K562 (cell line): ENCODE measurements around the gene OR13C2. TPM values are rescaled to one million over a fixed set of nuclear protein-coding genes. Genes with fewer than 3 reads are reported as not detected.

Experiments
- ATAC-seq: fragments of 200-7000 bp; cut with Tn5 transposase; 3 replicates; pipeline ENCODE4 v1.9.1; 2020; ENCODE audit warnings: moderate library complexity
- BruUV-seq: library from RNA; stranded (reverse); fragments of 400-500 nt; replicated peaks from 2 replicates; lab custom pipeline; 2021; lab: Mats Ljungman, UMichigan
- CTCF ChIA-PET: fragments of 300-600 bp; formaldehyde crosslinking; extraction: SDS; loops from one replicate; lab custom pipeline; 2021; ENCODE audit warnings: low intra/inter-chr PET ratio; lab: Yijun Ruan, JAX
- POLR2A ChIA-PET: fragments of 300-600, 350-650 bp; sonication (Branson Sonifier 250); formaldehyde crosslinking; extraction: SDS; loops from one replicate; lab custom pipeline; 2021; ENCODE audit warnings: antibody characterized with exemption, inconsistent platforms; lab: Yijun Ruan, JAX
- DNase-seq, 4 experiments: peaks; one replicate each; pipeline versions ENCODE4 v3.0.0 to v3.0.0-alpha.2; 2011 to 2018; ENCODE audit warnings: low spot score in 3 of 4, mixed read lengths in 3 of 4; ENCODE audit errors: extremely low read depth in 1 of 4
- FAIRE-seq: peaks from 2 replicates; lab custom pipeline; 2011; peaks lifted over from hg19 to GRCh38; lab: Jason Lieb, UNC
- H2AFZ ChIP-seq: 2 replicates; pipeline ENCODE4 v1.6.0; 2011; ENCODE audit warnings: low read depth, low read length, control low read depth, inconsistent platforms
- H3K27ac ChIP-seq: fragments of 200-600 bp; 3 replicates; pipeline ENCODE4 v1.8.0; 2011; ENCODE audit warnings: low read depth, mild to moderate bottlenecking, control low read depth, inconsistent platforms, low read length, moderate library complexity, mixed read lengths; ENCODE audit errors: extremely low read depth
- H3K27me3 ChIP-seq, 2 experiments: fragments of 300-600 bp in 1 of 2; 2 replicates in 1 of 2; 3 replicates in 1 of 2; pipeline versions ENCODE4 v1.6.0 to v1.8.0; 2011; ENCODE audit warnings: inconsistent platforms in 2 of 2, low read length in 2 of 2, mild to moderate bottlenecking in 1 of 2, mixed read lengths in 1 of 2, moderate library complexity in 1 of 2; ENCODE audit not compliant: control insufficient read depth in 2 of 2, insufficient read depth in 2 of 2
- H3K36me3 ChIP-seq: fragments of 300-600 bp; 3 replicates; pipeline ENCODE4 v1.8.0; 2011; ENCODE audit warnings: mild to moderate bottlenecking, low read length, inconsistent platforms; ENCODE audit not compliant: control insufficient read depth, insufficient read depth
- H3K4me1 ChIP-seq, 2 experiments: fragments of 200-600 bp in 1 of 2; replicated peaks in 1 of 2; 2 replicates in 1 of 2; 3 replicates in 1 of 2; pipeline versions ENCODE4 v1.5.1 to v1.8.0; 2011; ENCODE audit warnings: inconsistent platforms in 2 of 2, low read length in 2 of 2, mild to moderate bottlenecking in 1 of 2, mixed read lengths in 1 of 2, moderate library complexity in 1 of 2; ENCODE audit not compliant: control insufficient read depth in 2 of 2, insufficient read depth in 2 of 2
- H3K4me2 ChIP-seq: 2 replicates; pipeline ENCODE4 v1.6.1; 2011; ENCODE audit warnings: low read length, control low read depth, inconsistent platforms, mixed read lengths; ENCODE audit not compliant: insufficient read depth
- H3K4me3 ChIP-seq: fragments of 200-600 bp; sonication (generic), shearing (Covaris generic); 2 replicates; pipeline ENCODE4 v1.5.1; 2016; ENCODE audit warnings: control low read depth, inconsistent platforms
- H3K79me2 ChIP-seq: fragments of 200-600 bp; 3 replicates; pipeline ENCODE4 v1.8.0; 2011; ENCODE audit warnings: low read length, inconsistent platforms; ENCODE audit not compliant: control insufficient read depth, insufficient read depth
- H3K9ac ChIP-seq, 2 experiments: 2 replicates each; pipeline versions ENCODE4 v1.6.0 to v1.6.1; 2011; ENCODE audit warnings: low read depth in 2 of 2, low read length in 2 of 2, control low read depth in 1 of 2, inconsistent platforms in 1 of 2, mild to moderate bottlenecking in 1 of 2, mixed read lengths in 1 of 2; ENCODE audit not compliant: insufficient read depth in 1 of 2
- H3K9me1 ChIP-seq: one replicate; pipeline ENCODE4 v1.6.0; 2011; ENCODE audit warnings: inconsistent platforms, mild to moderate bottlenecking, low read length, moderate library complexity; ENCODE audit not compliant: control insufficient read depth, insufficient read depth
- H3K9me3 ChIP-seq: replicated peaks from 2 replicates; pipeline ENCODE4 v1.5.1; 2011; ENCODE audit warnings: low read depth, low read length, inconsistent platforms; ENCODE audit not compliant: control insufficient read depth, insufficient read depth
- H4K20me1 ChIP-seq: replicated peaks from 2 replicates; pipeline ENCODE4 v1.6.1; 2011; ENCODE audit warnings: low read length, inconsistent platforms, mixed read lengths; ENCODE audit not compliant: control insufficient read depth, insufficient read depth
- ARID2 ChIP-seq: fragments of 450-650 bp; IDR thresholded peaks from 2 replicates; pipeline ENCODE4 v1.6.1; 2017; ENCODE audit warnings: antibody characterized with exemption, mild to moderate bottlenecking
- CTCFL ChIP-seq: IDR thresholded peaks from 2 replicates; pipeline ENCODE4 v1.6.1; 2011; ENCODE audit warnings: borderline replicate concordance, low read depth, mild to moderate bottlenecking, moderate library complexity, low read length; ENCODE audit not compliant: insufficient read depth, poor library complexity, severe bottlenecking
- DMBX1 ChIP-seq: fragments of 250-450 bp; sonication (Bioruptor Pico); IDR thresholded peaks from 2 replicates; pipeline ENCODE4 v1.8.0; 2022; ENCODE audit warnings: inconsistent platforms, mild to moderate bottlenecking, moderate library complexity, borderline replicate concordance
- E2F8 ChIP-seq: fragments of 450-650 bp; IDR thresholded peaks from 2 replicates; pipeline ENCODE4 v1.7.1; 2018; ENCODE audit warnings: mild to moderate bottlenecking, low read depth; ENCODE audit not compliant: partially characterized antibody
- PHF20 ChIP-seq: fragments of 450-650 bp; IDR thresholded peaks from 2 replicates; pipeline ENCODE4 v1.6.1; 2018; ENCODE audit not compliant: partially characterized antibody
- PPARD ChIP-seq: fragments of 250-450 bp; sonication (Bioruptor Pico); IDR thresholded peaks from 2 replicates; pipeline ENCODE4 v1.8.0; 2022; ENCODE audit warnings: inconsistent platforms, mild to moderate bottlenecking, moderate library complexity
- ZNF830 ChIP-seq: fragments of 250-450 bp; sonication (Bioruptor Pico); IDR thresholded peaks from 2 replicates; pipeline ENCODE4 v1.5.0; 2021; ENCODE audit warnings: mild to moderate bottlenecking
- WGBS: fragments of 100-300 bp; shearing (Covaris generic); methylation state at CpG from one replicate; pipeline ENCODE4 v1.1.6; 2016; ENCODE audit warnings: low coverage, mixed read lengths; ENCODE audit not compliant: insufficient coverage; ENCODE audit errors: missing lambda C conversion rate; 5-methylcytosine and 5-hydroxymethylcytosine counted together
- in situ Hi-C: fragments of 300-500 bp; cut with MboI; formaldehyde crosslinking; loops from 4 replicates; pipeline ENCODE4 v1.15.0; 2018; ENCODE audit warnings: inconsistent platforms, mixed read lengths
- intact Hi-C: fragments of 100-400 bp; cut with micrococcal nuclease; formaldehyde crosslinking; loops from 2 replicates; pipeline ENCODE4 v1.14.2; 2022
- polyA plus RNA-seq, 8 experiments: library from polyadenylated mRNA; depleted of rRNA in 4 of 8; stranded (reverse) in 5 of 8; unstranded in 3 of 8; fragments of >200 nt; fragmentation: Nextera tagmentation in 2 of 8; fragmentation: Illumina TruSeq in 1 of 8; extraction: Ambion mirVana in 2 of 8; extraction: Trizol in 1 of 8; gene quantifications; 2 replicates each; pipeline versions ENCODE4 v1.2.1 to v1.2.3, GENCODE V29; 2011 to 2014; ENCODE audit warnings: inconsistent platforms in 1 of 8, missing spikeins in 1 of 8
- total RNA-seq, 7 experiments: library from RNA; depleted of rRNA in 6 of 7; stranded (reverse); fragments of >200 nt in 6 of 7; fragmentation: Illumina TruSeq in 2 of 7; extraction: Trizol in 2 of 7; gene quantifications; 2 replicates each; pipeline versions ENCODE4 v1.2.1 to v1.2.3, GENCODE V29; 2011 to 2021; ENCODE audit warnings: low replicate concordance in 1 of 7
- TF ChIP-seq, protein P1 (sequence below): fragments of 450-650 bp; IDR thresholded peaks from 2 replicates; pipeline ENCODE4 v1.6.1; 2018; ENCODE audit not compliant: partially characterized antibody

Gene OR13C2
- total and polyA plus RNA-seq, 9 of the 15 experiments (the other 6 are each of a cell fraction or from before 2014, with no cell fraction given) = not detected

- Histone ChIP-seq H3K4me3 (no peak overlapping the region), H3K9me1 (no peaks in the 10 kb centered on the region), H4K20me1 (no peaks in the 10 kb centered on the region), H3K9ac (no peak overlapping the region), H2AFZ (no peak overlapping the region), H3K9me3 (no peaks in the 10 kb centered on the region), H3K4me2 (no peak overlapping the region), H3K36me3 (no peaks in the 10 kb centered on the region), H3K4me1 (no peaks in the 10 kb centered on the region), H3K79me2 (no peaks in the 10 kb centered on the region), H3K27me3 (no peaks in the 10 kb centered on the region), H3K27ac (no peak overlapping the region)
- FAIRE-seq (no peak), ATAC-seq (no peak), DNase-seq (no peak)
- in situ Hi-C loops (no loop called here), intact Hi-C loops (no loop called here)
- TF ChIP-seq PPARD (CRISPR knock-in tag) (no peak), ZNF830 (CRISPR knock-in tag) (no peak), ARID2 (no peak), CTCFL (no peak), DMBX1 (no peak)
- BruUV-seq = no TSS peak
- POLR2A ChIA-PET = no interaction called here
- CTCF ChIA-PET = no interaction called here
Measured at GRCh38 chr9:104617418-104617817, 12.0 kb upstream of the OR13C2 start.

GRCh38 chr9:104611213-104611612 lies 5.8 kb upstream of the OR13C2 start:
- WGBS = 5% methylated on average over 2 of the region's 2 CpGs
- H3K9ac ChIP-seq = no peak overlapping the region
- TF ChIP-seq PHF20 (no peak), E2F8 (no peak)
- TF ChIP-seq, protein P1, sequence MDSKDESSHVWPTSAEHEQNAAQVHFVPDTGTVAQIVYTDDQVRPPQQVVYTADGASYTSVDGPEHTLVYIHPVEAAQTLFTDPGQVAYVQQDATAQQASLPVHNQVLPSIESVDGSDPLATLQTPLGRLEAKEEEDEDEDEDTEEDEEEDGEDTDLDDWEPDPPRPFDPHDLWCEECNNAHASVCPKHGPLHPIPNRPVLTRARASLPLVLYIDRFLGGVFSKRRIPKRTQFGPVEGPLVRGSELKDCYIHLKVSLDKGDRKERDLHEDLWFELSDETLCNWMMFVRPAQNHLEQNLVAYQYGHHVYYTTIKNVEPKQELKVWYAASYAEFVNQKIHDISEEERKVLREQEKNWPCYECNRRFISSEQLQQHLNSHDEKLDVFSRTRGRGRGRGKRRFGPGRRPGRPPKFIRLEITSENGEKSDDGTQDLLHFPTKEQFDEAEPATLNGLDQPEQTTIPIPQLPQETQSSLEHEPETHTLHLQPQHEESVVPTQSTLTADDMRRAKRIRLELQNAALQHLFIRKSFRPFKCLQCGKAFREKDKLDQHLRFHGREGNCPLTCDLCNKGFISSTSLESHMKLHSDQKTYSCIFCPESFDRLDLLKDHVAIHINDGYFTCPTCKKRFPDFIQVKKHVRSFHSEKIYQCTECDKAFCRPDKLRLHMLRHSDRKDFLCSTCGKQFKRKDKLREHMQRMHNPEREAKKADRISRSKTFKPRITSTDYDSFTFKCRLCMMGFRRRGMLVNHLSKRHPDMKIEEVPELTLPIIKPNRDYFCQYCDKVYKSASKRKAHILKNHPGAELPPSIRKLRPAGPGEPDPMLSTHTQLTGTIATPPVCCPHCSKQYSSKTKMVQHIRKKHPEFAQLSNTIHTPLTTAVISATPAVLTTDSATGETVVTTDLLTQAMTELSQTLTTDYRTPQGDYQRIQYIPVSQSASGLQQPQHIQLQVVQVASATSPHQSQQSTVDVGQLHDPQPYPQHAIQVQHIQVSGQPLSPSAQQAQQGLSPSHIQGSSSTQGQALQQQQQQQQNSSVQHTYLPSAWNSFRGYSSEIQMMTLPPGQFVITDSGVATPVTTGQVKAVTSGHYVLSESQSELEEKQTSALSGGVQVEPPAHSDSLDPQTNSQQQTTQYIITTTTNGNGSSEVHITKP = no peak

More at GRCh38 chr9:104611213-104611612, 5.8 kb upstream of the OR13C2 start:
- no peak overlapping the region for H2AFZ ChIP-seq
- CTCF ChIA-PET = no interaction called here
- H3K79me2 ChIP-seq = no peaks in the 10 kb centered on the region
- no peak overlapping the region for H3K27ac ChIP-seq
- H3K4me2 ChIP-seq = no peak overlapping the region
- H3K9me1 ChIP-seq = no peaks in the 10 kb centered on the region
- H3K4me3 ChIP-seq = no peak overlapping the region
- H3K27me3 ChIP-seq = no peaks in the 10 kb centered on the region
- no peaks in the 10 kb centered on the region for H3K9me3 ChIP-seq
- intact Hi-C loops (no loop called here), in situ Hi-C loops (no loop called here)
- H4K20me1 ChIP-seq = no peaks in the 10 kb centered on the region
- DNase-seq (no peak), ATAC-seq (no peak), FAIRE-seq (no peak)
- H3K36me3 ChIP-seq = no peaks in the 10 kb centered on the region
- POLR2A ChIA-PET = no interaction called here
- BruUV-seq = no TSS peak
- H3K4me1 ChIP-seq = no peaks in the 10 kb centered on the region
